Measurements from ENCODE around the gene HLA-DRA. TPM values are rescaled to one million over a fixed set of nuclear protein-coding genes. Genes with fewer than 3 reads are reported as not detected.

HLA-DRA gene
- total and polyA plus RNA-seq, 7 donors = 19.9 to 90.0 (median 43.0) TPM

- ATAC-seq (no peak), DNase-seq (no peak)
- no peaks in the 10 kb centered on the region for H3K4me1 ChIP-seq
- peaks cover 0 to 38% (median 3%) of the 10 kb centered on the region in 3 donors for H3K27me3 ChIP-seq (ENCODE audit: insufficient read depth in 3 of 3, low read length in 2 of 3)
- H3K36me3 ChIP-seq (ENCODE audit: insufficient read depth in 1 of 2, low read depth in 1 of 2) = no peaks in the 10 kb centered on the region
- TF ChIP-seq, protein P1, sequence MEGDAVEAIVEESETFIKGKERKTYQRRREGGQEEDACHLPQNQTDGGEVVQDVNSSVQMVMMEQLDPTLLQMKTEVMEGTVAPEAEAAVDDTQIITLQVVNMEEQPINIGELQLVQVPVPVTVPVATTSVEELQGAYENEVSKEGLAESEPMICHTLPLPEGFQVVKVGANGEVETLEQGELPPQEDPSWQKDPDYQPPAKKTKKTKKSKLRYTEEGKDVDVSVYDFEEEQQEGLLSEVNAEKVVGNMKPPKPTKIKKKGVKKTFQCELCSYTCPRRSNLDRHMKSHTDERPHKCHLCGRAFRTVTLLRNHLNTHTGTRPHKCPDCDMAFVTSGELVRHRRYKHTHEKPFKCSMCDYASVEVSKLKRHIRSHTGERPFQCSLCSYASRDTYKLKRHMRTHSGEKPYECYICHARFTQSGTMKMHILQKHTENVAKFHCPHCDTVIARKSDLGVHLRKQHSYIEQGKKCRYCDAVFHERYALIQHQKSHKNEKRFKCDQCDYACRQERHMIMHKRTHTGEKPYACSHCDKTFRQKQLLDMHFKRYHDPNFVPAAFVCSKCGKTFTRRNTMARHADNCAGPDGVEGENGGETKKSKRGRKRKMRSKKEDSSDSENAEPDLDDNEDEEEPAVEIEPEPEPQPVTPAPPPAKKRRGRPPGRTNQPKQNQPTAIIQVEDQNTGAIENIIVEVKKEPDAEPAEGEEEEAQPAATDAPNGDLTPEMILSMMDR (IDR thresholded peaks at IDR 0.05) = no peak
- intact Hi-C loops (cut with DNase I) = no loop called here
- no peak overlapping the region for H3K4me3 ChIP-seq
- H3K9me3 ChIP-seq = no peaks in the 10 kb centered on the region
- H3K27ac ChIP-seq = no peak overlapping the region
- WGBS, 3 donors = 74 to 80% (median 79%) methylated on average over 9 of the region's 9 CpGs
Observed at GRCh38 chr6:32406197-32406596, 33.5 kb upstream of the HLA-DRA start.

GRCh38 chr6:32406857-32407256, 32.8 kb upstream of the HLA-DRA start, which contains the start of gene BTNL2:
BTNL2 (minus strand) TSS chr6:32407181; CDS start chr6:32407123, 58 bp downstream.
- H3K27me3 ChIP-seq (ENCODE audit: insufficient read depth in 3 of 3, low read length in 2 of 3) = peaks cover 0 to 38% (median 3%) of the 10 kb centered on the region in 3 donors
- WGBS, 3 donors = 48 to 54% (median 51%) methylated on average over 4 of the region's 4 CpGs
- no peaks in the 10 kb centered on the region for H3K4me1 ChIP-seq
- H3K9me3 ChIP-seq = no peaks in the 10 kb centered on the region
- ATAC-seq (no peak), DNase-seq (no peak)
- H3K27ac ChIP-seq = no peak within 1 kb of the TSS
- H3K36me3 ChIP-seq (ENCODE audit: insufficient read depth in 1 of 2, low read depth in 1 of 2) = no peaks in the 10 kb centered on the region
- intact Hi-C loops (cut with DNase I) = no loop called here
- H3K4me3 ChIP-seq = no peak within 1 kb of the TSS
- TF ChIP-seq, protein P1 (IDR thresholded peaks at IDR 0.05) = no peak

- Histone ChIP-seq H3K27ac (no peak overlapping the region), H3K4me3 (no peak overlapping the region), H3K27me3 (ENCODE audit: insufficient read depth in 3 of 3, low read length in 2 of 3) (peaks cover 0 to 25% (median 0%) of the 10 kb centered on the region in 3 donors), H3K4me1 (no peaks in the 10 kb centered on the region), H3K36me3 (ENCODE audit: insufficient read depth in 1 of 2, low read depth in 1 of 2) (no peaks in the 10 kb centered on the region), H3K9me3 (no peaks in the 10 kb centered on the region)
- TF ChIP-seq, protein P1 (IDR thresholded peaks at IDR 0.05) = no peak
- DNase-seq (no peak), ATAC-seq (no peak)
- intact Hi-C loops (cut with DNase I) = loop anchor here (5.0 kb wide), 3 partner anchors 169 to 456 kb away; no protein-coding TSS in a partner anchor
- 23 to 28% (median 25%) methylated on average over 5 of the region's 5 CpGs for WGBS, 3 donors
Observed at GRCh38 chr6:32410906-32411305, 28.8 kb upstream of the HLA-DRA start.

- intact Hi-C loops (cut with DNase I) = loop anchor here (2.0 to 5.0 kb wide), 4 partner anchors 169 to 456 kb away; no protein-coding TSS in a partner anchor
- DNase-seq (no peak), ATAC-seq (no peak)
- Histone ChIP-seq H3K27ac (no peak overlapping the region), H3K36me3 (ENCODE audit: insufficient read depth in 1 of 2, low read depth in 1 of 2) (no peaks in the 10 kb centered on the region), H3K9me3 (no peaks in the 10 kb centered on the region), H3K4me3 (no peak overlapping the region), H3K27me3 (ENCODE audit: insufficient read depth in 3 of 3, low read length in 2 of 3) (peaks cover 0 to 32% (median 0%) of the 10 kb centered on the region in 3 donors), H3K4me1 (no peaks in the 10 kb centered on the region)
- WGBS, 3 donors = 57 to 62% (median 59%) methylated on average over 9 of the region's 9 CpGs
- TF ChIP-seq, protein P1 (IDR thresholded peaks at IDR 0.05) = no peak
Observed at GRCh38 chr6:32411566-32412327, 27.9 kb upstream of the HLA-DRA start.
